ENCODE measurements around the gene COQ8A. TPM values are rescaled to one million over a fixed set of nuclear protein-coding genes. Genes with fewer than 3 reads are reported as not detected.
A peak's percentile ranks its signal among the peaks of the same experiment; 100 is the strongest.

COQ8A gene
- total RNA-seq, 1 donor from 2014 or later: 13.8 TPM

- Histone ChIP-seq H3K9ac (no peak overlapping the region), H3K27me3 (no peaks in the 10 kb centered on the region), H3K27ac (no peak overlapping the region), H4K20me1 (ENCODE audit: low read depth) (no peaks in the 10 kb centered on the region), H3K79me2 (ENCODE audit: low read depth) (no peaks in the 10 kb centered on the region), H3K4me1 (no peaks in the 10 kb centered on the region), H3K4me3 (no peak overlapping the region), H3K36me3 (no peaks in the 10 kb centered on the region), H3K9me3 (ENCODE audit: low read depth) (no peaks in the 10 kb centered on the region), H2AFZ (replicated peaks) (no peak overlapping the region), H3K4me2 (no peak overlapping the region), H3F3A (ENCODE audit: low read depth) (no peaks in the 10 kb centered on the region)
- Mint-ChIP-seq H3K4me1 (peaks cover 9% of the 10 kb centered on the region), H3K27me3 (ENCODE audit: insufficient read depth, low read depth) (peaks cover 6% of the 10 kb centered on the region), H3K27ac (no peak overlapping the region), H3K36me3 (peaks cover 5% of the 10 kb centered on the region), H3K4me3 (no peak overlapping the region), H3K9me3 (peaks cover 10% of the 10 kb centered on the region)
- no peak for DNase-seq (ENCODE audit: low spot score)
- TF ChIP-seq CTCF (IDR thresholded peaks at IDR 0.05) (no peak), EZH2 (IDR thresholded peaks at IDR 0.05) (no peak), EZH2phosphoT487 (IDR thresholded peaks at IDR 0.05) (no peak)
These were observed 10.8 kb downstream of the COQ8A start for GRCh38 chr1:226950871-226951270.

- H3K9me3 Mint-ChIP-seq: peaks cover 10% of the 10 kb centered on the region
- H3K27me3 Mint-ChIP-seq (ENCODE audit: insufficient read depth, low read depth): peaks cover 6% of the 10 kb centered on the region
- Histone ChIP-seq H3F3A (ENCODE audit: low read depth) (no peaks in the 10 kb centered on the region), H3K9ac (no peak overlapping the region), H4K20me1 (ENCODE audit: low read depth) (no peaks in the 10 kb centered on the region), H2AFZ (replicated peaks) (no peak overlapping the region), H3K27ac (no peak overlapping the region), H3K9me3 (ENCODE audit: low read depth) (no peaks in the 10 kb centered on the region), H3K27me3 (no peaks in the 10 kb centered on the region), H3K79me2 (ENCODE audit: low read depth) (no peaks in the 10 kb centered on the region), H3K4me2 (no peak overlapping the region), H3K36me3 (no peaks in the 10 kb centered on the region), H3K4me3 (no peak overlapping the region), H3K4me1 (no peaks in the 10 kb centered on the region)
- peaks cover 5% of the 10 kb centered on the region for H3K36me3 Mint-ChIP-seq
- H3K4me1 Mint-ChIP-seq: peaks cover 9% of the 10 kb centered on the region
- peak overlapping the region; percentile 64 for H3K27ac Mint-ChIP-seq
- no peak overlapping the region for H3K4me3 Mint-ChIP-seq
- DNase-seq (ENCODE audit: low spot score): no peak
- TF ChIP-seq CTCF (IDR thresholded peaks at IDR 0.05): no peak
- no peak for TF ChIP-seq EZH2 (IDR thresholded peaks at IDR 0.05)
- no peak for TF ChIP-seq EZH2phosphoT487 (IDR thresholded peaks at IDR 0.05)
These were observed 11.4 kb downstream of the COQ8A start for GRCh38 chr1:226951286-226952117.

DNA sequence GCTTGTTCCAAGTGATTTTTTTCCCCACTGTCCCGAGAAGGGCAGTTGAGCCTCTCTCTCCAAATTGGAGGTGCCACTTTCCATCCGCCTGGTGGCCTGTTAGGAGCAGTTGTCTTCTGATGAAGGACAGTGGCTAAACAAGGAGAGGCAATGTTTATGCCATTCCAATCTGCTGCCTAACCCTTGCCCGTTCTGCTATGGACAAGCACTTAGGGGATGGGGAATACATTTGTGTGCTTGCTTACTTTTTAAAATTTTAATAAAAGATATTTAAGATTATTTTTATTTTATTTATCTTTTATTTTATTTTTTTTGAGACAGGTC is 12.0 kb downstream of the COQ8A start:
- no peaks in the 10 kb centered on the region for H4K20me1 ChIP-seq (ENCODE audit: low read depth)
- no peaks in the 10 kb centered on the region for H3K27me3 ChIP-seq
- H3K27ac ChIP-seq: no peak overlapping the region
- no peaks in the 10 kb centered on the region for H3F3A ChIP-seq (ENCODE audit: low read depth)
- peaks cover 6% of the 10 kb centered on the region for H3K27me3 Mint-ChIP-seq (ENCODE audit: insufficient read depth, low read depth)
- H3K79me2 ChIP-seq (ENCODE audit: low read depth): no peaks in the 10 kb centered on the region
- H3K4me3 Mint-ChIP-seq: no peak overlapping the region
- H3K9me3 ChIP-seq (ENCODE audit: low read depth): no peaks in the 10 kb centered on the region
- no peaks in the 10 kb centered on the region for H3K36me3 ChIP-seq
- H3K4me3 ChIP-seq: no peak overlapping the region
- peaks cover 5% of the 10 kb centered on the region for H3K36me3 Mint-ChIP-seq
- H2AFZ ChIP-seq (replicated peaks): no peak overlapping the region
- H3K4me1 Mint-ChIP-seq: peaks cover 9% of the 10 kb centered on the region
- peaks cover 12% of the 10 kb centered on the region for H3K9me3 Mint-ChIP-seq
- no peak overlapping the region for H3K27ac Mint-ChIP-seq
- H3K4me2 ChIP-seq: no peak overlapping the region
- no peaks in the 10 kb centered on the region for H3K4me1 ChIP-seq
- no peak for DNase-seq (ENCODE audit: low spot score)
- TF ChIP-seq CTCF (IDR thresholded peaks at IDR 0.05) (no peak), EZH2phosphoT487 (IDR thresholded peaks at IDR 0.05) (no peak), EZH2 (IDR thresholded peaks at IDR 0.05) (no peak)
- H3K9ac ChIP-seq: no peak overlapping the region
